Endothelial cell of umbilical vein (primary cell): ENCODE results near the gene S100P. TPM values are rescaled to one million over a fixed set of nuclear protein-coding genes. Genes with fewer than 3 reads are reported as not detected.

Experiments used
- BruUV-seq: library from RNA; stranded (reverse); fragments of 400-500 nt; replicated peaks from 2 replicates; lab custom pipeline; 2021; lab: Mats Ljungman, UMichigan
- CTCF ChIA-PET: fragments of 300-600, 350-600 bp; sonication (Branson Sonifier 250); formaldehyde crosslinking; loops from one replicate; lab custom pipeline; 2021; ENCODE audit warnings: antibody characterized with exemption, inconsistent platforms; lab: Charles Lee
- POLR2A ChIA-PET: fragments of 300-600, 350-600 bp; sonication (Branson Sonifier 250); formaldehyde crosslinking; loops from one replicate; lab custom pipeline; 2021; ENCODE audit warnings: antibody characterized with exemption, inconsistent platforms; lab: Charles Lee
- DNase-seq: peaks from one replicate; pipeline ENCODE4 v3.0.0-alpha.2; 2011; ENCODE audit warnings: low read depth, low spot score
- FAIRE-seq: peaks from 2 replicates; lab custom pipeline; 2011; peaks lifted over from hg19 to GRCh38; lab: Jason Lieb, UNC
- H2AFZ ChIP-seq: 2 replicates; pipeline ENCODE4 v1.6.0; 2012; ENCODE audit warnings: low read depth, low read length, control low read depth, inconsistent platforms
- H3K27ac ChIP-seq: 2 replicates; pipeline ENCODE4 v1.5.1; 2011; ENCODE audit warnings: low read depth, mild to moderate bottlenecking, control low read depth, low read length, moderate library complexity; ENCODE audit not compliant: insufficient read depth
- H3K27me3 ChIP-seq, 2 experiments: 2 replicates each; pipeline versions ENCODE4 v1.6.0 to v1.6.1; 2011; ENCODE audit warnings: low read length in 2 of 2, mixed read lengths in 1 of 2; ENCODE audit not compliant: control insufficient read depth in 2 of 2, insufficient read depth in 2 of 2
- H3K36me3 ChIP-seq, 2 experiments: 2 replicates in 1 of 2; 3 replicates in 1 of 2; pipeline ENCODE4 v1.5.1; 2011; ENCODE audit warnings: low read length in 2 of 2, mild to moderate bottlenecking in 1 of 2, moderate library complexity in 1 of 2; ENCODE audit not compliant: control insufficient read depth in 2 of 2, insufficient read depth in 2 of 2; ENCODE audit errors: extremely low read depth in 1 of 2
- H3K4me1 ChIP-seq: 3 replicates; pipeline ENCODE4 v1.5.1; 2011; ENCODE audit warnings: mild to moderate bottlenecking, low read length; ENCODE audit not compliant: control insufficient read depth, insufficient read depth; ENCODE audit errors: extremely low read depth
- H3K4me2 ChIP-seq: 2 replicates; pipeline ENCODE4 v1.6.1; 2011; ENCODE audit warnings: low read length, control low read depth, mixed read lengths; ENCODE audit not compliant: insufficient read depth
- H3K4me3 ChIP-seq, 3 experiments: fragments of 200-600 bp in 1 of 3; sonication (generic), shearing (Covaris generic) in 1 of 3; replicated peaks in 1 of 3; 2 replicates each; pipeline ENCODE4 v1.5.1; 2011 to 2016; ENCODE audit warnings: control low read depth in 3 of 3, low read length in 3 of 3, mild to moderate bottlenecking in 2 of 3, inconsistent platforms in 1 of 3, low read depth in 1 of 3, moderate library complexity in 1 of 3; ENCODE audit not compliant: insufficient read depth in 1 of 3
- H3K79me2 ChIP-seq: 2 replicates; pipeline ENCODE4 v1.6.0; 2012; ENCODE audit warnings: low read length, inconsistent platforms; ENCODE audit not compliant: control insufficient read depth, insufficient read depth
- H3K9ac ChIP-seq: replicated peaks from 2 replicates; pipeline ENCODE3; 2011; ENCODE audit warnings: low read length, control low read depth; ENCODE audit not compliant: insufficient read depth; ENCODE audit errors: extremely low read depth
- H3K9me1 ChIP-seq: replicated peaks from 3 replicates; pipeline ENCODE4 v1.6.0; 2011; ENCODE audit warnings: mild to moderate bottlenecking, low read length; ENCODE audit not compliant: control insufficient read depth, insufficient read depth; ENCODE audit errors: extremely low read depth
- H3K9me3 ChIP-seq: replicated peaks from 2 replicates; pipeline ENCODE4 v1.5.1; 2012; ENCODE audit warnings: low read length, inconsistent platforms; ENCODE audit not compliant: control insufficient read depth, insufficient read depth
- H4K20me1 ChIP-seq: replicated peaks from 2 replicates; pipeline ENCODE3; 2011; ENCODE audit warnings: mild to moderate bottlenecking, low read length; ENCODE audit not compliant: control insufficient read depth, insufficient read depth; ENCODE audit errors: extremely low read depth
- CTCF ChIP-seq, 2 donors: IDR thresholded peaks; 1 replicate in 1 of 2; 2 replicates in 1 of 2; pipeline ENCODE4 v1.5.1; 2011; ENCODE audit warnings: low read length in 2 of 2, mild to moderate bottlenecking in 2 of 2, moderate library complexity in 2 of 2, control low read depth in 1 of 2, inconsistent platforms in 1 of 2, low read depth in 1 of 2; ENCODE audit not compliant: insufficient read depth in 1 of 2; ENCODE audit errors: extremely low read depth in 1 of 2
- EZH2 ChIP-seq: IDR thresholded peaks from 2 replicates; pipeline ENCODE4 v1.6.1; 2012; ENCODE audit warnings: borderline replicate concordance, low read depth, mild to moderate bottlenecking, moderate library complexity, low read length, inconsistent platforms; ENCODE audit not compliant: severe bottlenecking
- FOS ChIP-seq: IDR thresholded peaks from 2 replicates; pipeline ENCODE4 v1.6.1; 2011; ENCODE audit warnings: mild to moderate bottlenecking, low read length, moderate library complexity, borderline replicate concordance; ENCODE audit not compliant: insufficient read depth
- GATA2 ChIP-seq: IDR thresholded peaks from 2 replicates; pipeline ENCODE4 v1.7.0; 2011; ENCODE audit warnings: low read depth, mild to moderate bottlenecking, moderate library complexity, mixed read lengths, low read length; ENCODE audit not compliant: insufficient read length, insufficient read depth
- JUN ChIP-seq: IDR thresholded peaks from 2 replicates; pipeline ENCODE4 v1.6.1; 2011; ENCODE audit warnings: borderline replicate concordance, low read depth; ENCODE audit not compliant: insufficient read length, insufficient read depth
- MAX ChIP-seq: IDR thresholded peaks from 2 replicates; pipeline ENCODE4 v1.6.1; 2011; ENCODE audit not compliant: insufficient read depth, insufficient read length
- MYC ChIP-seq: IDR thresholded peaks from one replicate; pipeline ENCODE4 v1.6.1; 2011; ENCODE audit warnings: mild to moderate bottlenecking, low read depth, low read length
- POLR2A ChIP-seq: IDR thresholded peaks from 2 replicates; pipeline ENCODE4 v1.6.1; 2012; ENCODE audit warnings: low read depth, mild to moderate bottlenecking, control low read depth, low read length
- POLR2AphosphoS5 ChIP-seq: IDR thresholded peaks from 2 replicates; pipeline ENCODE4 v1.6.1; 2012; ENCODE audit warnings: low read depth, mild to moderate bottlenecking, control low read depth, low read length, moderate library complexity; ENCODE audit not compliant: insufficient read depth
- dilution Hi-C: fragments of 300-500 bp; cut with MboI; formaldehyde crosslinking; loops from one replicate; pipeline ENCODE4 v1.15.0; 2019; ENCODE audit warnings: low sequenced_read_pairs; ENCODE audit not compliant: extremely low pct_ligation_motif_present
- intact Hi-C: fragments of 100-400 bp; cut with micrococcal nuclease; formaldehyde crosslinking; loops from one replicate; pipeline ENCODE4 v1.10.0; 2022
- polyA plus RNA-seq, 4 experiments: library from polyadenylated mRNA; depleted of rRNA in 3 of 4; stranded (reverse) in 3 of 4; unstranded in 1 of 4; fragments of >200 nt; gene quantifications; 2 replicates each; pipeline versions ENCODE4 v1.2.1 to v1.2.3, GENCODE V29; 2011 to 2012; ENCODE audit warnings: missing spikeins in 1 of 4
- total RNA-seq: library from RNA; stranded (reverse); gene quantifications from 2 replicates; pipeline ENCODE4 v1.2.3, GENCODE V29; 2021

Gene S100P
- total and polyA plus RNA-seq, 2 donors (not counting 3 experiments of a cell fraction or from before 2014, with no cell fraction given), result not detected

GRCh38 chr4:6739920-6740319, 46.2 kb downstream of the S100P start:
- no peaks in the 10 kb centered on the region for H3K4me1 ChIP-seq
- no peaks in the 10 kb centered on the region for H3K9me3 ChIP-seq
- no peaks in the 10 kb centered on the region for H3K36me3 ChIP-seq
- intact Hi-C loops (no loop called here), dilution Hi-C loops (no loop called here)
- no peak overlapping the region for H2AFZ ChIP-seq
- H3K9ac ChIP-seq, result no peak overlapping the region
- no peak for DNase-seq
- no peak overlapping the region for H3K4me2 ChIP-seq
- TF ChIP-seq GATA2, result no peak
- TF ChIP-seq MAX, result no peak
- no peak for TF ChIP-seq FOS
- no peak for TF ChIP-seq POLR2AphosphoS5
- TF ChIP-seq POLR2A, result no peak
- TF ChIP-seq JUN, result no peak
- TF ChIP-seq CTCF (IDR thresholded peaks at IDR 0.05; ENCODE audit: extremely low read depth in 1 of 2, insufficient read depth in 1 of 2, low read depth in 1 of 2, low read length in 2 of 2), result no peak
- TF ChIP-seq EZH2, result no peak
- TF ChIP-seq MYC, result no peak
- H3K4me3 ChIP-seq, result no peak overlapping the region
- no peak for FAIRE-seq
- no TSS peak for BruUV-seq
- ChIA-PET POLR2A (no interaction called here), CTCF (interaction anchor here (1.0 kb wide), 1 partner anchor 134 kb away, joined by 3 read pairs; no protein-coding TSS in a partner anchor)
- H4K20me1 ChIP-seq, result no peaks in the 10 kb centered on the region
- peaks cover 0 to 1% of the 10 kb centered on the region in 2 experiments for H3K27me3 ChIP-seq
- H3K79me2 ChIP-seq, result no peaks in the 10 kb centered on the region
- H3K9me1 ChIP-seq, result no peaks in the 10 kb centered on the region
- H3K27ac ChIP-seq, result no peak overlapping the region
